ENCODE data around the gene NDUFS2.
A peak's percentile ranks its signal among the peaks of the same experiment; 100 is the strongest.
"Not testable (repeated sequence)": the region's sequence is repeated elsewhere in the genome, so short reads cannot be mapped to it uniquely, and the experiment has no call there.

The NDUFS2 gene

DNA sequence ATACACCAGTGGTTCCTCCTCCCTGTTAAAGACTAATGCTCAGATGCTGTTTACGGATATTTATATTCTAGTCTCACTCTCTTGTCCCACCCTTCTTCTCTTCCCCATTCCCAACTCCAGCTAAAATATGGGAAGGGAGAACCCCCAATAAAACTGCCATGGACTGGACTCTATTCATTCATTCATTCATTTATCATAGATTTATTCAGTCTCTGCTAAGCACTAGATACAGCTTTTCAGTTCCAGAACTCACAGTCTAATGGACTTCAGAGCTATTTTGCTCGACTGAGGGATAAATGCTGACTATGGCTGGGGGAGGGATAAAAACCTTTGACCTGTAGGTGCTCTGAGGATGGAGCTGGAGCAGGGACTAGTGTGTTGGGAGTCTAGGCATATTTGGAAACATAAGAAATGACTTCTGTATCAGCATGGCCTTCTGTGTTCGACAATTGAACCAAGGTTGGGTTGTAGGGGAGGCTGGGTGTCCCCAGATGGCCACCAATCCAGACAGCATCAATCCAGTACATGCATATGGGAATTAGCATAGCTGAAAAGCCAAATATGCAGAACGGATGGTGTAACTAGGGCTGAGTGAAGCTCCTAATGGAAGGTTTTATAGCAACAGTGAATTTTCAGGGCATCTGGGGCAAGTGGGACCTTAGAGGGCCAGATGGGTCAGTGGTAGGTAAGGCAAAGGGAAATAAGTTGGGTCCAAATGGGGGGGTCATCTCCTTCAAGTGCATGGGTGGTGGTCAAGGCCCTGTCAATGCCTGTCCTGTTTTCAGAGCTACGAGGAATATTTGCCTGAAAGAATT lies 17.1 kb downstream of the NDUFS2 start:
- no peak for DNase-seq (ENCODE audit: low read depth, low spot score)

DNA sequence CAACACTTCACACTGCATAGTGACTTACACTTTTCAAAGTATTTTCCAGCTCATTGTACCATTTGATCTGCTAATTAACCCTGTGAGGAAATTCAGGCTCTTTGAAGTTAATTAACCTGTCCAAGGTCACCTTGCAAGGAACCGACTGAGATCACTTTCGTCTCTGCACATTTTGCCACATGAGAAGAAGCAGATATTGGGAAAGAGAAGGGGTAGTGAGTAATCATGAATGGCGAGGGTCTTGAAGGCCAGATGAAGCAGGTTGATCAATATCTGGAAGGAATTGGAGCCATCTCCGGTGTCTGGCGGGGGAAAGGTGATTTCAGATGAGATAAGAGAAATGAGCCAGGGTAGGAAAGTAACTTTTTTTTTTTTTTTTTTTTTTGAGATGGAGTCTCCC lies 17.8 kb downstream of the NDUFS2 start:
- no peak for DNase-seq (ENCODE audit: low read depth, low spot score)

DNA sequence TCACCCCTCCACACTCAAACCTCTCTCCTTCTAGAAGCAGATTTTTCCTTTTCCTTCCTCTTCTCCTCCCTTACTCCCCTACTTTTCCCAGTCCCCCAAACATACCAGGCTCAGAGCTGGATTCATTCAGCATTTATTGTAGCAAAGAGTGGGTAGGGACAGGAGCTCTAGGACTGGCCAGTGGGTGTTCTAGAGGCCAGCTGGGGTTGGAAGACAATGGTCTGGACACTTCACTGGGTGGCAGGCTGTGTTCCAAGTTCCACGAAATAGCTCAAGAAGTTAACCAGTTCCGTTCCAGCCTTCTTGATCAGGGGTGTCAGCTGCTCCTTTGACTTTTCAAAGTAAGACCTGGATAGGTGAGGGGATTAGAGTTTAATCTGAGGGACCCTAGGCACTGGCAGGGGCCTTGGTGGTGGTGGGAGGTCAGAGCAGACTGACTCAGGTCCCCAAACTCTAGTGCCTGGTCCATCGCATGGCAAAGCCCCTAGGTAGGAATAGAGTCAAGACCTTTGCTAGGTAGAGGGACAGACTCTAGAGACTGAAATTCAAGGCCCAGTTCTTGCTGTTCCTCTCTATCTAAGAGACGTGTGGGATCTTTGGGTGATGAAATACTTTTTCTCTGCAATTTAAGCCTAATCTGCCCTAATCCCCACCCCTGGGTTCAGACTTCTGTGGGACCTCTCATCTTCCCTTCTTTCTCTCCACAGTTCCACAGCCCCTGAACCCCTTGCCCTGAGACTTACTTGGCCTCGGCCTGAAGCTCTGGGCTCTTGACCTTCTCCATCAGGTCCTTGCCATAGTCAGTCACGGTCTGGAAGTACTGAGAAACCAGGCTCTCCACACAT lies 20.2 kb downstream of the NDUFS2 start:
- DNase-seq (ENCODE audit: low read depth, low spot score): no peak

DNA sequence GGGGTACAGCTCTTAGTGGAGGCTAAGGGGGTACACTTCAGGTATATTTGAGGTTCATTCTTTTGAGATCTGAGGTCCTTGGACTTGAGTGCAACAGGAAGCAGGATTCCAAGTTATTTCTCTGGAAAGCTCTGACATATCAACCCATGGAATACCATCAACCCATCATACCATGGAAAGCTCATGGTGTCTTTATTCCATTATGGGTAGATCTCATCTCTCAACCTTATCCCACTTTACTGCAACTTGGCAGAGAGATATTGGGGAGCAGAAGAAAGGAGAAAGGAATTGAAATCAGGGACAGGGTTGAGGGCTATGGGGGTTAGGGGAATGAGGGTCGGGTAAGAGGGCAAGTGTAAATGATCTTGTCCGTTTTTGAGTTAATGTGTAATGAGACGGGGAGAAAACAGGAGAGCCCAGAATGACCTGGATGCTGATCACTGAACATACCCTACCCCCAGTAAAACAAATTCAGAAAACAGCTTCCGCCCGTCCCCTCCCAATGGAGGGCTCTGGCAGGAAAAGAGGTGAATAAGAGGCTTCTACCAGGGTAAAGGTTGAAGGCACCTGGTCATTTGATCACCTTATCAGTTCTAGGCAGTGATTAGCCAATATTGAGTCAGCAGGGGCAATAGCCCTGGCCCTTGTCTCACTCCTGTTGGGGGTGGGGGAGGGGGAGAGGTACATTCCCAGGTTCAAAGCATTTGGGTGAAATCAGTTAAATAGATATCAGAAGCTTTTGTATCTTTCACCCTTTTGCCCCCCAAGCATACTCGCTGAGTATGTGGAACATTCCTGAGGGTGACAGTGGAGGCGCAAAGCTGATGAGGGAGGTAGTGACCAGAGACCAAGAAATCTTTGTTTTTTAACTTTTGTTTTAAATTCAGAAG lies 21.9 kb downstream of the NDUFS2 start:
- no peak for DNase-seq (ENCODE audit: low read depth, low spot score)

DNA sequence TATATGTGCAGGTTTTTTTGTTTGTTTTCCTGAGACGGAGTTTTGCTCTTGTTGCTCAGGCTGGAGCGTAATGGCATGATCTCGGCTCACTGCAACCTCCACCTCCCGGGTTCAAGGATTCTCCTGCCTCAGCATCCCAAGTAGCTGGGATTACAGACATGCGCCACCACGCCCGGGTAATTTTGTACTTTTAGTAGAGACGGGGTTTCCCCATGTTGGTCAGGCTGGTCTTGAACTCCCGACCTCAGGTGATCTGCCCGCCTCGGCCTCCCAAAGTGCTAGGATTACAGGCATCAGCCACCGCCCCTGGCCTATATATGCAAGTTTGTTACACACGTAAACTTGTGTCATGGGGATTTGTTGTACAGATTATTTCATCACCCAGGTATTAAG lies 22.5 kb downstream of the NDUFS2 start:
- DNase-seq (ENCODE audit: low read depth, low spot score): not testable (repeated sequence)

DNA sequence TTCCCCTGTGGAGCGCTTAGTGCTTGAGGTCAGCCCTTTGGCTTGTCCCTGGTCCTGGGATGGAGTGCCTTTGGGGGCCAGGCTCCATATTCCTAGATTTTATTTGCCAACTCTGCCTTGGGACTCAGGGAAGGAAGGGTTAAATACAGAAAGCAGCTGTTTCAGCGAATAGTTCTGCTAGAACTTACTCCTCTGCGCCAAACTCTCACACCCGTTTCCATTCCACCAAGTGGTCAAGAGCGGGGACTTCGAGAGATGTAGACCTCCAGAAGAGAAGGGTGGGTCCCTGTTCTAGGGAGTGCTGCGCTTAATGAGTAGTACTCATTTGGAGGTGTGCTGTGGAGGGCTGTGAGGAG lies 23.0 kb downstream of the NDUFS2 start:
- no peak for DNase-seq (ENCODE audit: low read depth, low spot score)

DNA sequence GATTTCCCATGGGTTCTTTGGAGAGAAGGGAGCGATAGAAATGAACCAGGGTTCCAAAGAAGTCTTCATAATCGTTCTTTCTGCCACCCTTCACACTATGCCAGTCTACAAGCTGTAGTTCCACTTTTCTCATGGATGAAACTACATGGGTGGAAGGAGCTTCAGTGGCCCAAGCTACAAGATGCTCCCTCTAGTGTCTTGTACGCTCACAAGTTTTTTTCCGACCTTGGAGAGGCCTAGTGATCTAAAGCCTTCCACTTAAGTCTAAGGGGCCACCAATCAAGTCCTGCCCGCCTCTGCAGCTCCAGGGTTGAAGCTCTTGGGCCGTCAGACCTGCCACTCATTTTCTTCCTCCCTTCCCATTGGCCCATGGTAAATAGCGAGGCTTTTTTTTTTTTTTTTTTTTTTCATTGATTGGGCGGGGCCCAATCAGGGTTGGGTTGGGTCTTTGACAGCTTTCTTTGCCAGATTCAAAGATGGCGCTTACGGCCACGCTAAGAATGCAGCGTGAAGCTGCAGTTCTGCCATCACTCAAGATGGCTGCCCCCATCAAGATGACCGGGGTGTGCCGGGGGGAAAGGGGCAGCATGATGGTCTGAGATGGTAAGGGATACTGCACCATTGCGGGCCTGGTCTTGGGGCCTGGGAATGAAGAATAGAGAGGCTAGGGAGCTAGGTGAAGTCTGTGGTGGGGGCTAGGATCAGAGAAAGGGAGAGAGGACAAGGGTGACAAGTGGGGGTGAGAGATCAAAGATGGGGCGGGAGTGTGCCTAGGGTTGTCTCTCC lies 23.6 kb downstream of the NDUFS2 start, which contains the start of gene TOMM40L:
Gene TOMM40L, plus strand, starts transcription at position 527 of the 786 bp plus-strand sequence. CDS start 430 bp downstream, outside the sequence.
- peak; percentile 98 for DNase-seq (ENCODE audit: low read depth, low spot score)

DNA sequence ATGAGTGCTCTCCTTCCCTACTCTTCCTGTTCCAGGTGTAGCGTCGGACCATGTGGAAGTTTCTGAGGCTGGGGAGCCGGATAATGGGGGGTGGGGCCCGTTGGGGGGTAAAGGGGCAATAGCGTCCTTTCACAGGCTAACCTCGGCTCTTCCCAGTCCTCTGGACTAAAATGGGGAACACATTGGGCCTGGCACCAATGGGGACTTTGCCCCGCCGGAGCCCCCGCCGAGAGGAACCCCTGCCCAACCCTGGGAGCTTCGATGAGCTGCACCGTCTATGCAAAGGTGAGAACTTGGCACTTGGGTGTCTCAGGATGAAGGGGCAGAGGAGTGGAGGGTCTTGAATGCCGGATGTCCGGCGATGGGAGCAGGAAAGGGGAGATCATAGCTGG lies 24.1 kb downstream of the NDUFS2 start:
- no peak for DNase-seq (ENCODE audit: low read depth, low spot score)

DNA sequence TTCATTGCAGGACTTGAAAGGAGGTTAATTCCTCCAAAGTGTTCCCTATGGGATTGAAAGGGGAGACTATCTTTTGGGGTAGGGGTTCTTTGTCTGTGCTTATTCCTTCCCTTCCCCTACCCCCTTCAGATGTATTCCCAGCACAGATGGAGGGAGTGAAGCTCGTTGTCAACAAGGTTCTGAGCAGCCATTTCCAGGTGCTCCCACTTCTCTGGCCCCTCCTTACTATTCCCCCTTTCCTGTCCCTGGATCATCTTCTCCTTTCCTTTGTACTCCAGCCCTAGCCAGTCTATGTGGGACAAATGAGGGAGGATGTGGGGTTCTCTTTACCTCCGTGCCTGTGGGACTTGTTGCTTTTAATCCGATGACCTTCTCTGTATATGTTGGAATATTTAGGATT lies 24.6 kb downstream of the NDUFS2 start:
- DNase-seq (ENCODE audit: low read depth, low spot score): no peak

DNA sequence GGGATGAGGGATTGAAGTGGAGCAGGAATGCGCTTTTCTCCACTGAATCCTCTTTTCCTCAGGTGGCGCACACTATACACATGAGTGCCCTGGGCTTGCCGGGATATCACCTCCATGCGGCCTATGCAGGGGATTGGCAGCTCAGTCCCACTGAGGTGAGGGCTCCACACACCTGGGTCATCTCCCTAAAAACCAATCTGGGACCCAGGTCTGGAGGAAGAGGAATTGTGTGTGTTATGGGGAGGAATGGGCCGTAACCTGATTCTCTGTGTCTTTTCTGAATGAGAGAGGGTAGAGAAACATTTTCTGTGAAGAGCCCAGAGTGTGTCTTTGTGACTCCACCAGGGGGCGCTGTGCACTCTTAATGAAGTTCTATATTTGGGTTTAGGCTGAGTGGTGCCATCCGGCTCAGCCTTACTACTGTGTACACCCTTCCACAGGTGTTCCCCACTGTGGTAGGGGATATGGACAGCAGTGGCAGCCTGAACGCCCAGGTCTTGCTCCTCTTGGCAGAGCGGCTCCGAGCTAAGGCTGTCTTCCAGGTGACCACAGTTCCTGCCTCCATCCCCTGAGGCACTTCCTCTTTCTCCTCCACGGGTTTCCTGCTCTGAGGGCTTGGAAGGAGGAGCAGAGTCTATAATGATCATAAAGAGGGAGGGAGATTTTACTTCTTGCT lies 25.2 kb downstream of the NDUFS2 start:
- DNase-seq (ENCODE audit: low read depth, low spot score): no peak

DNA sequence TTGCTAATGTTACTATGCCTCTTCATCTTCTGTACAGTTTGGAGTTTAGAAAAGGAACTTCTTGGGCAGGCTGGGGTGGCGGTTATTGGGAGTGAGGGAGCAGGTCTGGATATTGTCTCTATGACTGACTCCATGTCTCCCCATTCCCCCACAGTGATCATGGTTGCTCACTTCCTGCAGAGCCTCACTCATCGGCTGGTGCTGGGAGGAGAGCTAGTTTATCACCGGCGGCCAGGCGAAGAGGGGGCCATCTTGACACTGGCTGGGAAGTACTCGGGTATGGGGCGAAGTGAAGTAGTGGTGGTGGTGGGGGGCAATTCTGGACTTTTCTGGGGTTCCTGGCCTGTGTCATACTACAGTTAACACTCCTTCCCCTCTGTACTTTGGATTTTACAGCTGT lies 25.9 kb downstream of the NDUFS2 start:
- no peak for DNase-seq (ENCODE audit: low read depth, low spot score)

DNA sequence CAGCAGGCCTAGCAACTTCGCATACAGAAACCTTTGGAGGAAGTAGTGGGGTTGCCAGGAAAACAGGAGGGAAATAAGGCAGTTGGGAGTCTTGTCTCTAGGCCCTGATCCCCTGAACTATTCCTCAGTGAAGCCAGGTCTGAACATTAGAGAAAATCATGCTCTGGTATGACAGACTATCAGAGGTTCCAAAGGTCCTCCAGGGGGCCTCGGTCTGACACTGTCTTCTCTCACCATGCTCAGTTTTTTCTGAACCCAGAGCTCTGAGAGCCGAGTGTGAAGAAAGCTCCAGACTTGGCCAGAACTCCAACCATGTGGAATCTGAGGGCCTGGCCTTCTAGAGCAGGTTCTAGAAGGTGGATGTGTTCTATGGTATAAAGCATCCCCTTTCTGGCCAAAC lies 27.7 kb downstream of the NDUFS2 start:
- no peak for DNase-seq (ENCODE audit: low read depth, low spot score)

DNA sequence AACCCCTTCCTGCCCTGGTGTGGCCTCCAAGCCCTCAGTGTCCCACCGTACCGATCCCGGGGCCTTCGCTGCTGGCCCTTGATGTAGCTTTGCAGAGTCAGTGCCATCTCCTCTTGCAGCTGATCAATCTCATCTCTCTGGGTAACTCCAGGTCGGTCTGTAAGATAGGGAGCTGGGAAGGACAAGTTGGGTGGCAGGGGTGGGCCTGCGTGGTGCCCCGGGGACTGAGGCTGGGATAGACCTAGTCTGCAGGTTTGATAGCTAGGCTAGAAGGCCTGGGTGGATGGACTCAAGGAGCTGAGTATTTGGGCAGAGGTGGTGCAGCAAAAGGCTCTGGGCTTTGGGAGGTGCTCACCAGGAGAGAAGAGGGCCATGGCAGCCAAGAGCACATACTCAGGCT lies 28.6 kb downstream of the NDUFS2 start:
- no peak for DNase-seq (ENCODE audit: low read depth, low spot score)

DNA sequence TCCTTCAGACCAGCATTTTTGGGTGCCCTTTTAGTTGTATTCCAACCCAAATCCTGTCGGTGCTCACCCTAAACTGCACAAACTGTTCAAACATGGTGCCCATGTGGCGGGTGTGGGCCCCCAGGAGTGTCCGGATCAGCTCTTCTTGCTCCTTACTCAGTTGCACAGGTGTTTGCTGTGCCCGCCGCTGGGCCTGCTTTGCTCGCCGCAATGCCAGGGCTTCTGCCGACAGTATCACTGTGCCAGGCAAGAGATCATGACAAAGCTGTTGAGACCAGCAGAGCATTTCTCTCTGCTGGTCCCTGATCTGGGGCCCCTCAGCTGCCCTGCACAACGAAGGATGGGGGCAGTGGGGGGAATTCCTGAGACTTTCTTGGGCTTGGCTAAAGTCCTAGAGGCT lies 30.9 kb downstream of the NDUFS2 start:
- DNase-seq (ENCODE audit: low read depth, low spot score): no peak

DNA sequence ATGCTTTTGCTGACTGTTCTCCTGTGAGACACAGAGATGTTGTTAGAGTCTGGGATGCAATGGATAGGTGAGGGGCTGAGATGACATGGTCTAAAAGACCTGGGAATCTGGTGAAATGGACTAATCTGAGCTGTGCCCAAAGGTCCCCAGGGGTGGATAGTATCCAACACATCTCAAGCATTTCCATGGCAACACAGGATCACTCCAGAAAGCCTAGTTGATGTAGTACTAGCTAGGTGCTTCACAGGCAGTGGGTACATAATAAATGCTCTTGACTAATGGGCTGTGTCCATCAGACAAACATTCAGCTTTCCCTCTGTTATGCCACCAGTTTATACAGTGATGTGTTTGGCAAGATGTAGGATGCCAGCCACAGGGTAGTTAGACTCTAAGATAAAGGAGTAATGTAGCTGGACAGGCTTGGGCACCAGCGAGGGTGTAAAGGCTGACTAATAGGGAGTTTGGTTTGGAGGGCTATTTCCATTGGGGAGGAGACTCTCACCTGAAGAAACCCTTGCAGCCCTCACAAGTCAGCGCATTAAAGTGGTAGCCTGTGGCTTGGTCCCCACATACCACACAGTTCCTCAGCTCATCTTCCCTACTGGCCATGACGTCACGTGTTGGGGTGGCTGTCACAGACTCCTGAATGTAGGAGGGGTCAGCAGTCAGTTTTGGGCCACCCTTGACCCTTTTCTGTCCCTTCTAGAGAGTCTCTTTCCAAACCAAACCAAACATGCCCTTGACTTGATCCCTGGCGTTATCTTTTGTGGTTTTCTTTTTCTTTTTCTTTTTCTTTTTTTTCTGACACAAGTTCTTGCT lies 34.0 kb downstream of the NDUFS2 start:
- no peak for DNase-seq (ENCODE audit: low read depth, low spot score)

DNA sequence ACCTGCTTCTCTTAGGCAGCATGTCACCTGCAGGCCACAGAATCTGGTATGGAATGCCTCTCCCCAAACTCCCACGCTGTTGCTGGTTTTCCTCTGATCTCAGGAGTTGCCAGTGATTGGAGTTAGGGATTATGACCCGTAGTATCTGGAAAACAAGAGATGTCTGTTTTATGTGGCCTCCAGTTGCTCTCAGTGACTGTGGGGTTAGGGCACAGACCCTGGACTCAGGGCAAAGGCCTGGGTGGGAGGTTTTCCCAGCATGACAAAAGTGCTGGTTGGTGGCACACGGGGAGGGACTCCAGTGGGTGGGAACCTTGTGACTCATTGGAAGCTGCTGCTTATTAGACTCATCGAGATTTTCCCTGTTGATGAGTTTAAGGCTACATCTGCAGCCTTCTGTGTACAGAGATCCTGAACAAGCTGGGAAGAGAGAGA lies 35.9 kb downstream of the NDUFS2 start, which contains the start of gene NR1I3:
Gene NR1I3, minus strand, starts transcription at position 165 of the 435 bp plus-strand sequence. CDS start 1,638 bp downstream, outside the sequence.
- no peak for DNase-seq (ENCODE audit: low read depth, low spot score)

DNA sequence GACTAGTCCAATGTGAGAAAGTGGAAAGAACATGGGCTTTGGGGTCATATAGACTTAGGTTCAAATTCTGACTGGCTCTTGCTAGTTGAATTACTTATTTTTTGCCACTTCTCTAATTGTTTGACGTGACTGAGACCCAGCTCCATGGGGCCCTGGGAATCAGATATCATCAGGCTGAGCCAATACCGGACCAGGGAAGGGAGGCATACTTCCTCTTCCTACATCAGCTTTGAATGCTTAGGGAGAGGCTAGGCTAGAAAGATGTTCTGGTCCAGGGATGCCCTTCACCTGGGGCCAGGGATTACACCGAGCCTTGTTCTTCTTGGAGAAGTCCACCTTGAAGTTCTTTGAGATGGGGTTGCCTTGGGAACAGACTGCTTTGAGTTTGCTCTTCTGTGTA lies 39.5 kb downstream of the NDUFS2 start:
- DNase-seq (ENCODE audit: low read depth, low spot score): no peak

DNA sequence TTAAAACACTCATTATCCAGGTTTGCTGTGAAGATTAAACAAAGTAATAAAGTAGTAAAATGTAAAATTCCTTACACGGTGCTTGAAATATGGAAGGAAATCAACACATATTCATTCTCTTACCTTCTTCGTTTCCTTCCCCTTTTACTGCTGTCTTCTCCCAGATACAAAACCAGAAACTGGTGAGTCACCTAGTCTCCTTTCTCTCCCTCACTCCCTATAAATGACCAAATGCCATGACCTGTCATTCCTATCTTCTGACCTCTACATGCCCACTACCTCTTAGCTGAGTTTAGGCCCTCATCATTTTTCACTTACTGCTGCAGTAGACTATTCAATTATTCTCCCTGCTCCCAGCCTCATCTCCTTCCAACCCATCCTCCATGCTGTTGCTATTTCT lies 40.1 kb downstream of the NDUFS2 start:
- DNase-seq (ENCODE audit: low read depth, low spot score): no peak

DNA sequence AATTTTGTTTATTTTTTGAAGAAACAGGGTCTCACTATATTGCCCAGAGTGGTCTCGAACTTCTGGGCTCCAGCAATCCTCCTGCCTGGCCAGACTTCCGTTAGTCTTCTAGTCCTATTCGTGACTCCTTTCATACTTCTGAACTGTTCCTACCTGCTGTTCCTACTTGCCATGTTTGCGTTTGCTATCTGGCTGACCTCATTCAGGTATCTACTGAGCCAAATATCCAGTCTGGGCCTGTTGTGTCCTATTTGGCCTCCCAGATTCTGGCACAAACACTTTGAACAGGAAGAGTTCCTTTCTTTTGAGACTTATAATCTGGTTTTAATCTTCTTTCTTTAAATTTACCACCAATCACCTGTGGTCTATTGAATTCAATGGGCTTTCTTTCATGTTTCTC lies 42.7 kb downstream of the NDUFS2 start:
- DNase-seq (ENCODE audit: low read depth, low spot score): no peak

Measured in iPS DF 19.7 (cell line).